Adrenal gland (tissue), 5 donors: ENCODE results near the gene HEMK1.

Experiments used
- POLR2A ChIP-seq, 2 donors: fragments of 450-650 bp; IDR thresholded peaks; one replicate each; pipeline ENCODE4 v1.6.1; 2017; ENCODE audit warnings: antibody characterized with exemption in 2 of 2, mild to moderate bottlenecking in 2 of 2, moderate library complexity in 1 of 2
- TF ChIP-seq, protein P1 (sequence below), 6 experiments: fragments of 450-650 bp in 4 of 6; fragments of 200-600 bp in 2 of 6; sonication (generic) in 1 of 6; IDR thresholded peaks; 1 replicate in 5 of 6; 2 replicates in 1 of 6; pipeline versions ENCODE4 v1.5.1 to v1.8.0; 2016 to 2021; ENCODE audit warnings: antibody characterized with exemption in 6 of 6, mild to moderate bottlenecking in 2 of 6, moderate library complexity in 1 of 6
- donor health status: DM: no; HTN: no; CAD: no.

DNA sequence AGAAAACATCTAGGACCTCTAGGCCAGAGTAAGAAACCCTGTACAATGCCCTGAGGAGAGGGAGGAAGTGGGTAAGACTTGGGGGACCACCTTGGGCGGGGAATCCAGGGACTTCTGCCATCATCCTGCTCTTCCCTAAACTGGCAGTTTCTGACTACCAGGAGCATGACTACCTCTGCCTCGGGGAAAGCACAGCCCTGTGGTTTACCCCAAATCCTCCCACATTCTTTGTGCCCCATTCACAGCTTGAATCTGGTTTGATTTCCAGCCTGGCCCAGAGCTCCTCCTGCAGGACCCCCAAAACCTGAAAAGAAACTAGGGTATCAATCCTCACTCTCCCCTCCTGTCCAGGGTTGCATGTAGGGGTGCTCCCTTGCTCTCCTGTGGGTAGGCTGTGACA is 6.5 kb upstream of the HEMK1 start:
- TF ChIP-seq, protein P1, sequence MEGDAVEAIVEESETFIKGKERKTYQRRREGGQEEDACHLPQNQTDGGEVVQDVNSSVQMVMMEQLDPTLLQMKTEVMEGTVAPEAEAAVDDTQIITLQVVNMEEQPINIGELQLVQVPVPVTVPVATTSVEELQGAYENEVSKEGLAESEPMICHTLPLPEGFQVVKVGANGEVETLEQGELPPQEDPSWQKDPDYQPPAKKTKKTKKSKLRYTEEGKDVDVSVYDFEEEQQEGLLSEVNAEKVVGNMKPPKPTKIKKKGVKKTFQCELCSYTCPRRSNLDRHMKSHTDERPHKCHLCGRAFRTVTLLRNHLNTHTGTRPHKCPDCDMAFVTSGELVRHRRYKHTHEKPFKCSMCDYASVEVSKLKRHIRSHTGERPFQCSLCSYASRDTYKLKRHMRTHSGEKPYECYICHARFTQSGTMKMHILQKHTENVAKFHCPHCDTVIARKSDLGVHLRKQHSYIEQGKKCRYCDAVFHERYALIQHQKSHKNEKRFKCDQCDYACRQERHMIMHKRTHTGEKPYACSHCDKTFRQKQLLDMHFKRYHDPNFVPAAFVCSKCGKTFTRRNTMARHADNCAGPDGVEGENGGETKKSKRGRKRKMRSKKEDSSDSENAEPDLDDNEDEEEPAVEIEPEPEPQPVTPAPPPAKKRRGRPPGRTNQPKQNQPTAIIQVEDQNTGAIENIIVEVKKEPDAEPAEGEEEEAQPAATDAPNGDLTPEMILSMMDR (IDR thresholded peaks at IDR 0.05): no peak
- TF ChIP-seq POLR2A (IDR thresholded peaks at IDR 0.05): no peak
